Endothelial cell of umbilical vein (primary cell): ENCODE measurements around the gene SFXN2. TPM values are rescaled to one million over a fixed set of nuclear protein-coding genes. Genes with fewer than 3 reads are reported as not detected.

Source experiments
- BruUV-seq: library from RNA; stranded (reverse); fragments of 400-500 nt; replicated peaks from 2 replicates; lab custom pipeline; 2021; lab: Mats Ljungman, UMichigan
- CTCF ChIA-PET: fragments of 300-600, 350-600 bp; sonication (Branson Sonifier 250); formaldehyde crosslinking; loops from one replicate; lab custom pipeline; 2021; ENCODE audit warnings: antibody characterized with exemption, inconsistent platforms; lab: Charles Lee
- POLR2A ChIA-PET: fragments of 300-600, 350-600 bp; sonication (Branson Sonifier 250); formaldehyde crosslinking; loops from one replicate; lab custom pipeline; 2021; ENCODE audit warnings: antibody characterized with exemption, inconsistent platforms; lab: Charles Lee
- DNase-seq: peaks from one replicate; pipeline ENCODE4 v3.0.0-alpha.2; 2011; ENCODE audit warnings: low read depth, low spot score
- FAIRE-seq: peaks from 2 replicates; lab custom pipeline; 2011; peaks lifted over from hg19 to GRCh38; lab: Jason Lieb, UNC
- H2AFZ ChIP-seq: 2 replicates; pipeline ENCODE4 v1.6.0; 2012; ENCODE audit warnings: low read depth, low read length, control low read depth, inconsistent platforms
- H3K27ac ChIP-seq: 2 replicates; pipeline ENCODE4 v1.5.1; 2011; ENCODE audit warnings: low read depth, mild to moderate bottlenecking, control low read depth, low read length, moderate library complexity; ENCODE audit not compliant: insufficient read depth
- H3K27me3 ChIP-seq, 2 experiments: 2 replicates each; pipeline versions ENCODE4 v1.6.0 to v1.6.1; 2011; ENCODE audit warnings: low read length in 2 of 2, mixed read lengths in 1 of 2; ENCODE audit not compliant: control insufficient read depth in 2 of 2, insufficient read depth in 2 of 2
- H3K36me3 ChIP-seq, 2 experiments: 2 replicates in 1 of 2; 3 replicates in 1 of 2; pipeline ENCODE4 v1.5.1; 2011; ENCODE audit warnings: low read length in 2 of 2, mild to moderate bottlenecking in 1 of 2, moderate library complexity in 1 of 2; ENCODE audit not compliant: control insufficient read depth in 2 of 2, insufficient read depth in 2 of 2; ENCODE audit errors: extremely low read depth in 1 of 2
- H3K4me1 ChIP-seq: 3 replicates; pipeline ENCODE4 v1.5.1; 2011; ENCODE audit warnings: mild to moderate bottlenecking, low read length; ENCODE audit not compliant: control insufficient read depth, insufficient read depth; ENCODE audit errors: extremely low read depth
- H3K4me2 ChIP-seq: 2 replicates; pipeline ENCODE4 v1.6.1; 2011; ENCODE audit warnings: low read length, control low read depth, mixed read lengths; ENCODE audit not compliant: insufficient read depth
- H3K4me3 ChIP-seq, 3 experiments: fragments of 200-600 bp in 1 of 3; sonication (generic), shearing (Covaris generic) in 1 of 3; replicated peaks in 1 of 3; 2 replicates each; pipeline ENCODE4 v1.5.1; 2011 to 2016; ENCODE audit warnings: control low read depth in 3 of 3, low read length in 3 of 3, mild to moderate bottlenecking in 2 of 3, inconsistent platforms in 1 of 3, low read depth in 1 of 3, moderate library complexity in 1 of 3; ENCODE audit not compliant: insufficient read depth in 1 of 3
- H3K79me2 ChIP-seq: 2 replicates; pipeline ENCODE4 v1.6.0; 2012; ENCODE audit warnings: low read length, inconsistent platforms; ENCODE audit not compliant: control insufficient read depth, insufficient read depth
- H3K9ac ChIP-seq: replicated peaks from 2 replicates; pipeline ENCODE3; 2011; ENCODE audit warnings: low read length, control low read depth; ENCODE audit not compliant: insufficient read depth; ENCODE audit errors: extremely low read depth
- H3K9me1 ChIP-seq: replicated peaks from 3 replicates; pipeline ENCODE4 v1.6.0; 2011; ENCODE audit warnings: mild to moderate bottlenecking, low read length; ENCODE audit not compliant: control insufficient read depth, insufficient read depth; ENCODE audit errors: extremely low read depth
- H3K9me3 ChIP-seq: replicated peaks from 2 replicates; pipeline ENCODE4 v1.5.1; 2012; ENCODE audit warnings: low read length, inconsistent platforms; ENCODE audit not compliant: control insufficient read depth, insufficient read depth
- H4K20me1 ChIP-seq: replicated peaks from 2 replicates; pipeline ENCODE3; 2011; ENCODE audit warnings: mild to moderate bottlenecking, low read length; ENCODE audit not compliant: control insufficient read depth, insufficient read depth; ENCODE audit errors: extremely low read depth
- CTCF ChIP-seq, 2 donors: IDR thresholded peaks; 1 replicate in 1 of 2; 2 replicates in 1 of 2; pipeline ENCODE4 v1.5.1; 2011; ENCODE audit warnings: low read length in 2 of 2, mild to moderate bottlenecking in 2 of 2, moderate library complexity in 2 of 2, control low read depth in 1 of 2, inconsistent platforms in 1 of 2, low read depth in 1 of 2; ENCODE audit not compliant: insufficient read depth in 1 of 2; ENCODE audit errors: extremely low read depth in 1 of 2
- EZH2 ChIP-seq: IDR thresholded peaks from 2 replicates; pipeline ENCODE4 v1.6.1; 2012; ENCODE audit warnings: borderline replicate concordance, low read depth, mild to moderate bottlenecking, moderate library complexity, low read length, inconsistent platforms; ENCODE audit not compliant: severe bottlenecking
- FOS ChIP-seq: IDR thresholded peaks from 2 replicates; pipeline ENCODE4 v1.6.1; 2011; ENCODE audit warnings: mild to moderate bottlenecking, low read length, moderate library complexity, borderline replicate concordance; ENCODE audit not compliant: insufficient read depth
- GATA2 ChIP-seq: IDR thresholded peaks from 2 replicates; pipeline ENCODE4 v1.7.0; 2011; ENCODE audit warnings: low read depth, mild to moderate bottlenecking, moderate library complexity, mixed read lengths, low read length; ENCODE audit not compliant: insufficient read length, insufficient read depth
- JUN ChIP-seq: IDR thresholded peaks from 2 replicates; pipeline ENCODE4 v1.6.1; 2011; ENCODE audit warnings: borderline replicate concordance, low read depth; ENCODE audit not compliant: insufficient read length, insufficient read depth
- MYC ChIP-seq: IDR thresholded peaks from one replicate; pipeline ENCODE4 v1.6.1; 2011; ENCODE audit warnings: mild to moderate bottlenecking, low read depth, low read length
- POLR2A ChIP-seq: IDR thresholded peaks from 2 replicates; pipeline ENCODE4 v1.6.1; 2012; ENCODE audit warnings: low read depth, mild to moderate bottlenecking, control low read depth, low read length
- POLR2AphosphoS5 ChIP-seq: IDR thresholded peaks from 2 replicates; pipeline ENCODE4 v1.6.1; 2012; ENCODE audit warnings: low read depth, mild to moderate bottlenecking, control low read depth, low read length, moderate library complexity; ENCODE audit not compliant: insufficient read depth
- dilution Hi-C: fragments of 300-500 bp; cut with MboI; formaldehyde crosslinking; loops from one replicate; pipeline ENCODE4 v1.15.0; 2019; ENCODE audit warnings: low sequenced_read_pairs; ENCODE audit not compliant: extremely low pct_ligation_motif_present
- intact Hi-C: fragments of 100-400 bp; cut with micrococcal nuclease; formaldehyde crosslinking; loops from one replicate; pipeline ENCODE4 v1.10.0; 2022
- polyA plus RNA-seq, 4 experiments: library from polyadenylated mRNA; depleted of rRNA in 3 of 4; stranded (reverse) in 3 of 4; unstranded in 1 of 4; fragments of >200 nt; gene quantifications; 2 replicates each; pipeline versions ENCODE4 v1.2.1 to v1.2.3, GENCODE V29; 2011 to 2012; ENCODE audit warnings: missing spikeins in 1 of 4
- total RNA-seq: library from RNA; stranded (reverse); gene quantifications from 2 replicates; pipeline ENCODE4 v1.2.3, GENCODE V29; 2021
- TF ChIP-seq, protein P1 (sequence below): IDR thresholded peaks from 2 replicates; pipeline ENCODE4 v1.6.1; 2011; ENCODE audit not compliant: insufficient read depth, insufficient read length

Gene SFXN2
- total and polyA plus RNA-seq, 2 donors (not counting 3 experiments of a cell fraction or from before 2014, with no cell fraction given) = 9.8 to 17.0 TPM

GRCh38 chr10:102726274-102726673, 11.8 kb downstream of the SFXN2 start:
- no peak overlapping the region for H3K27ac ChIP-seq
- no peak for DNase-seq
- ChIA-PET POLR2A (no interaction called here), CTCF (interaction anchor here (0.5 to 5.2 kb wide), 7 partner anchors 48 to 342 kb away, joined by 3 to 62 read pairs (median 3); partner anchors contain the start of genes CNNM2 and CYP17A1)
- H3K4me1 ChIP-seq = no peaks in the 10 kb centered on the region
- H3K9me3 ChIP-seq = no peaks in the 10 kb centered on the region
- H4K20me1 ChIP-seq = no peaks in the 10 kb centered on the region
- H3K27me3 ChIP-seq = no peaks in the 10 kb centered on the region
- H3K79me2 ChIP-seq = no peaks in the 10 kb centered on the region
- no peak overlapping the region for H3K4me3 ChIP-seq
- dilution Hi-C loops (no loop called here), intact Hi-C loops (loop anchor here (5.0 kb wide), 1 partner anchor 191 kb away; the partner anchor contains the start of gene CNNM2)
- no peak overlapping the region for H3K9ac ChIP-seq
- H2AFZ ChIP-seq = no peak overlapping the region
- TF ChIP-seq POLR2A (no peak), MYC (no peak), FOS (no peak), JUN (no peak), EZH2 (no peak), POLR2AphosphoS5 (no peak), GATA2 (no peak), CTCF (IDR thresholded peaks at IDR 0.05; ENCODE audit: extremely low read depth in 1 of 2, insufficient read depth in 1 of 2, low read depth in 1 of 2, low read length in 2 of 2) (no peak)
- TF ChIP-seq, protein P1, sequence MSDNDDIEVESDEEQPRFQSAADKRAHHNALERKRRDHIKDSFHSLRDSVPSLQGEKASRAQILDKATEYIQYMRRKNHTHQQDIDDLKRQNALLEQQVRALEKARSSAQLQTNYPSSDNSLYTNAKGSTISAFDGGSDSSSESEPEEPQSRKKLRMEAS = no peak
- no peak overlapping the region for H3K4me2 ChIP-seq
- no TSS peak for BruUV-seq
- no peaks in the 10 kb centered on the region for H3K9me1 ChIP-seq
- H3K36me3 ChIP-seq = no peaks in the 10 kb centered on the region
- FAIRE-seq = no peak
